Transverse colon (tissue), 4 donors: Measurements from ENCODE around the gene KLHDC10. TPM values are rescaled to one million over a fixed set of nuclear protein-coding genes. Genes with fewer than 3 reads are reported as not detected.
A peak's percentile ranks its signal among the peaks of the same experiment; 100 is the strongest.
"Not testable (repeated sequence)": the region's sequence is repeated elsewhere in the genome, so short reads cannot be mapped to it uniquely, and the experiment has no call there.

Experiments
- DNase-seq: peaks from one replicate; pipeline ENCODE4 v3.0.0-alpha.2; 2019
- H3K27ac ChIP-seq, 4 donors: fragments of 200-600 bp; sonication (generic); 2 replicates each; pipeline ENCODE4 v1.5.1; 2016 to 2018; ENCODE audit warnings: inconsistent platforms in 4 of 4
- H3K27me3 ChIP-seq: fragments of 200-600 bp; sonication (generic); 2 replicates; pipeline ENCODE4 v1.5.1; 2017; ENCODE audit warnings: inconsistent platforms
- H3K36me3 ChIP-seq, 4 donors: fragments of 200-600 bp; sonication (generic); 2 replicates each; pipeline ENCODE4 v1.5.1; 2017 to 2019; ENCODE audit warnings: inconsistent platforms in 4 of 4
- H3K4me1 ChIP-seq, 4 donors: fragments of 200-600 bp; sonication (generic); 2 replicates each; pipeline ENCODE4 v1.5.1; 2017 to 2020; ENCODE audit warnings: inconsistent platforms in 4 of 4
- H3K4me3 ChIP-seq, 4 donors: fragments of 200-600 bp; sonication (generic); 1 replicate in 1 of 4; 2 replicates in 3 of 4; pipeline versions ENCODE4 v1.5.1 to v1.6.1; 2017 to 2019; ENCODE audit warnings: inconsistent platforms in 4 of 4
- H3K9me3 ChIP-seq, 2 donors: fragments of 200-600 bp; sonication (generic); 2 replicates each; pipeline ENCODE4 v1.5.1; 2017 to 2019; ENCODE audit warnings: inconsistent platforms in 2 of 2
- EP300 ChIP-seq: sonication (generic); formaldehyde crosslinking; IDR thresholded peaks from one replicate; pipeline ENCODE4 v1.6.1; 2017; ENCODE audit warnings: antibody characterized with exemption, low read depth
- POLR2A ChIP-seq: fragments of 450-650 bp; IDR thresholded peaks from one replicate; pipeline ENCODE4 v1.6.1; 2016; ENCODE audit warnings: antibody characterized with exemption, mild to moderate bottlenecking, moderate library complexity
- POLR2AphosphoS5 ChIP-seq, 3 donors: sonication (generic); formaldehyde crosslinking; IDR thresholded peaks; one replicate each; pipeline ENCODE4 v1.6.1; 2016; ENCODE audit warnings: antibody characterized with exemption in 3 of 3
- WGBS, 2 donors: methylation state at CpG; one replicate each; pipeline ENCODE4 v1.1.5; 2018; ENCODE audit warnings: low coverage in 1 of 2; 5-methylcytosine and 5-hydroxymethylcytosine counted together
- in situ Hi-C, 4 donors: fragments of 200-750 bp; cut with MboI; loops; one replicate each; pipeline versions ENCODE4 v1.15.0 to v1.15.1; 2017; ENCODE audit warnings: low sequenced_read_pairs in 3 of 4, low pct_ligation_motif_present in 1 of 4, low pct_unique_long_range_greater_than_20kb in 1 of 4
- intact Hi-C: fragments of 100-400 bp; cut with DNase I; formaldehyde crosslinking; loops from one replicate; pipeline ENCODE4 v1.15.1; 2023; ENCODE audit warnings: low total_unique reads
- total RNA-seq, 4 donors: library from RNA; depleted of rRNA; stranded (reverse); fragments of >200 nt; gene quantifications; one replicate each; pipeline ENCODE4 v1.1.0, GENCODE V29; 2016
- TF ChIP-seq, protein P1 (sequence below), 5 experiments: fragments of 200-600 bp in 3 of 5; fragments of 450-650 bp in 2 of 5; sonication (generic) in 3 of 5; IDR thresholded peaks; 1 replicate in 2 of 5; 2 replicates in 3 of 5; pipeline ENCODE4 v1.5.1; 2016 to 2017; ENCODE audit warnings: antibody characterized with exemption in 5 of 5, inconsistent platforms in 3 of 5, mild to moderate bottlenecking in 2 of 5, moderate library complexity in 1 of 5

The KLHDC10 gene
- total RNA-seq, 4 donors from 2014 or later: 9.4 to 23.5 (median 15.6) TPM

DNA sequence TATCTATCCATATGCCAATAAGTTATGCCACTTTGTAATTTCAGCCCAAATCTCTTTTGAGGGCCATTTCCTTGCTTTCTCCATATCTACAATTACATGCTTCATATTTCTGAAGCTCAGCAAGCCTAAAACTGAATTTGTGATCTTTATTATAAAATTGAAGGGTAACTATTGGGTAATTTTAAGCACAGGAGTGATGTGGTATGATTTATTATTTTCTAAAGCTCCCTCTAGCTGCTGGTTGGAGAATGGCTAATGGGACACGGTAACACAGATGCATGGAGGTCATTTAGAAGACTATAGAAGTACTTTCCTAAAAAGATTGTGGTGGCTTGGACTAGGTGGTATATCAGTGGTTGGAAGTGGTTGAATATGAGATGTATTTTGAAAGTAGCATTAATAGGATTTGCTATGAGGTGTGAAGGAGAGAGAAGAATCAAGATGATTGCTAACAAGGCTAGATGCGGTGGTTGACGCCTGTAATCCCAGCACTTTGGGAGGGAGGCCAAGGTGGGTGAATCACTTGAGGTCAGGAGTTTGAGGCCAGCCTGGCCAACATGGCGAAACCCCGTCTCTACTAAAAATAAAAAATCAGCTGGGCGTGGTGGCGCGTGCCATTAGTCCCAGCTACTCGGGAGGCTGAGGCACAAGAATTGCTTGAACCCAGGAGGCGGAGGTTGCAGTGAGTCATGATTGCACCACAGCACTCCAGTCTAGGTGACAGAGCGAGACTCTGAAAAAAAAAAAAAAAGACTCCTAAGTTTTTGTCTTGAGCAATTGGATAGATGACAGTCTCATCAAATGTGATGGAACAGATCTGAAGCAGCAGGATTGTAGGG is 13.9 kb downstream of the KLHDC10 start:
- intact Hi-C loops (loop anchor here (10.0 kb wide), 1 partner anchor 671 kb away; no protein-coding TSS in a partner anchor), in situ Hi-C loops (no loop called here)
- Histone ChIP-seq H3K36me3 (no peaks in the 10 kb centered on the region), H3K4me3 (no peak overlapping the region), H3K9me3 (no peaks in the 10 kb centered on the region), H3K27ac (no peak overlapping the region), H3K27me3 (no peaks in the 10 kb centered on the region), H3K4me1 (peaks cover 0 to 10% (median 4%) of the 10 kb centered on the region in 4 donors)
- 93 to 94% methylated on average over 10 to 11 of the region's 11 CpGs for WGBS, 2 donors
- TF ChIP-seq EP300: no peak
- no peak for TF ChIP-seq POLR2AphosphoS5 (IDR thresholded peaks at IDR 0.05)
- TF ChIP-seq POLR2A: no peak
- TF ChIP-seq, protein P1, sequence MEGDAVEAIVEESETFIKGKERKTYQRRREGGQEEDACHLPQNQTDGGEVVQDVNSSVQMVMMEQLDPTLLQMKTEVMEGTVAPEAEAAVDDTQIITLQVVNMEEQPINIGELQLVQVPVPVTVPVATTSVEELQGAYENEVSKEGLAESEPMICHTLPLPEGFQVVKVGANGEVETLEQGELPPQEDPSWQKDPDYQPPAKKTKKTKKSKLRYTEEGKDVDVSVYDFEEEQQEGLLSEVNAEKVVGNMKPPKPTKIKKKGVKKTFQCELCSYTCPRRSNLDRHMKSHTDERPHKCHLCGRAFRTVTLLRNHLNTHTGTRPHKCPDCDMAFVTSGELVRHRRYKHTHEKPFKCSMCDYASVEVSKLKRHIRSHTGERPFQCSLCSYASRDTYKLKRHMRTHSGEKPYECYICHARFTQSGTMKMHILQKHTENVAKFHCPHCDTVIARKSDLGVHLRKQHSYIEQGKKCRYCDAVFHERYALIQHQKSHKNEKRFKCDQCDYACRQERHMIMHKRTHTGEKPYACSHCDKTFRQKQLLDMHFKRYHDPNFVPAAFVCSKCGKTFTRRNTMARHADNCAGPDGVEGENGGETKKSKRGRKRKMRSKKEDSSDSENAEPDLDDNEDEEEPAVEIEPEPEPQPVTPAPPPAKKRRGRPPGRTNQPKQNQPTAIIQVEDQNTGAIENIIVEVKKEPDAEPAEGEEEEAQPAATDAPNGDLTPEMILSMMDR (IDR thresholded peaks at IDR 0.05): peak; percentile 21 to 42 (median 32)
- DNase-seq: no peak

DNA sequence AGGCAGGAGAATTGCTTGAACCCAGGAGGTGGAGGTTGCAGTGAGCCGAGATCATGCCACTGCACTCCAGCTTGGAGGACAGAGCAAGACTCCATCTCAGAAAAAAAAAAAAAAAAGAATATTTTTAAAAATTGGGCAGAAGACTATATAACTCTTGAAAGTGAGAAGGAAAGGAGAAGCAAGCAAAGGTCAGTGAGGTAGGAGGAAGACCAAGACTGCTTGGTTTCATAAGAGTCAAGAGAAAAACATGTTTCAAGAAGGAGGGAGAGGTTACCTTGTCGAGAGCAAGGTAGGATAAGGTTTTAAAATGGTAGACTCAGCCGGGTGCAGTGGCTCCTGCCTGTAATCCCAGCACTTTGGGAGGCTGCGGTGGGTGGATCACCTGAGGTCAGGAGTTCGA is 14.9 kb downstream of the KLHDC10 start:
- in situ Hi-C loops, H3K4me1 ChIP-seq: not testable (repeated sequence)
- WGBS, 2 donors: 83 to 97% methylated on average over 1 to 5 of the region's 5 CpGs

DNA sequence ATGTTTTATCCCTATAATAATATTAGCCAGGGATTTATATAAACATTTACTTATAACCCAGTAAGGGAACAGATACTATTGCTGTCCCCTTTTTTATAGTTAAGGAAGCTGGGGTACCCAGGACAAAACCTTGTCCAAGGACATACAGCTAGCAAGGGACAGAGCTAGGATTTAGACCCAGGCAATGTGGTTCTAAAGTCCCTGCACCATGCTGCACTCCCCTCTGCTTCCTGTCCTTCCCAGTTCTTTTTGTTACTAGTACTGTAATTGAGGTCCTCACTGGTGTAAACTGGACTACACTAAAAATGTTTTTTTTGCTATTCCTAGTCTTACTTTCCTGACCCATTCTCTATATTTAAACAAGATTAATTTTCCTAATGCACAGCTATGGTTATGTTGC is 16.6 kb downstream of the KLHDC10 start:
- Histone ChIP-seq H3K36me3 (no peaks in the 10 kb centered on the region), H3K4me3 (no peak overlapping the region), H3K4me1 (peaks cover 0 to 14% (median 6%) of the 10 kb centered on the region in 4 donors), H3K27me3 (no peaks in the 10 kb centered on the region), H3K9me3 (no peaks in the 10 kb centered on the region), H3K27ac (no peak overlapping the region)
- intact Hi-C loops (loop anchor here (10.0 kb wide), 1 partner anchor 668 kb away; no protein-coding TSS in a partner anchor), in situ Hi-C loops (no loop called here)
- DNase-seq: no peak
- no peak for TF ChIP-seq POLR2AphosphoS5 (IDR thresholded peaks at IDR 0.05)
- TF ChIP-seq, protein P1 (IDR thresholded peaks at IDR 0.05): no peak
- no peak for TF ChIP-seq POLR2A
- TF ChIP-seq EP300: no peak

More for the DNA sequence above, 14.9 kb downstream of the KLHDC10 start:
- H3K4me3 ChIP-seq, DNase-seq, H3K36me3 ChIP-seq, H3K27me3 ChIP-seq, H3K27ac ChIP-seq, H3K9me3 ChIP-seq: not testable (repeated sequence)
- intact Hi-C loops: loop anchor here (10.0 kb wide), 1 partner anchor 670 kb away; no protein-coding TSS in a partner anchor

DNA sequence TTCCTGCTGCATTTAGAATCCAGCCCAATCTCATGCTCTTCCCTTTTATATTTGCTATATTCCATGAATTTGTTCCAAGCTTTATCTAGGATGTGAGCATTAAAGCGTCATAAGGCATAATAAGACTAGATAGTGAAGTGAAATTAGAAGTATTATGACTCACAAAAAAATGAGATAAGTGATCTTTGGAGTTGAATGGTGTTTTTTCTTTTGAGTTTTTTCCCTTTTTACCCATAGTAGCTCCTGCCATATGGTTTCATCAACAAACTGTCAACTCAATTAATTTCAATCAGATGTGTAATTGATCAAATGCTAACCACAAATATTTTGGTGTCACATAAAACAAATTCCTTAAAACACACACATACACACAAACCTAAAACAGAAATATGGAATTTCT is 17.0 kb downstream of the KLHDC10 start:
- peaks cover 0 to 16% (median 8%) of the 10 kb centered on the region in 4 donors for H3K4me1 ChIP-seq
- TF ChIP-seq POLR2A: no peak
- TF ChIP-seq, protein P1 (IDR thresholded peaks at IDR 0.05): no peak
- TF ChIP-seq POLR2AphosphoS5 (IDR thresholded peaks at IDR 0.05): no peak
- TF ChIP-seq EP300: no peak
- no peaks in the 10 kb centered on the region for H3K27me3 ChIP-seq
- H3K9me3 ChIP-seq: no peaks in the 10 kb centered on the region
- DNase-seq: no peak
- H3K4me3 ChIP-seq: no peak overlapping the region
- in situ Hi-C loops: no loop called here
- intact Hi-C loops: loop anchor here (10.0 kb wide), 1 partner anchor 667 kb away; no protein-coding TSS in a partner anchor
- H3K27ac ChIP-seq: no peak overlapping the region
- H3K36me3 ChIP-seq: no peaks in the 10 kb centered on the region
- 56 to 78% methylated on average over 1 of the region's 1 CpG for WGBS, 2 donors
